Ascending aorta (tissue), 2 donors: ENCODE measurements around the gene NTSR1. TPM values are rescaled to one million over a fixed set of nuclear protein-coding genes. Genes with fewer than 3 reads are reported as not detected.

Source experiments
- DNase-seq, 2 donors: peaks; one replicate each; pipeline ENCODE4 v3.0.0-alpha.2; 2019; ENCODE audit warnings: low spot score in 2 of 2
- H3K27ac ChIP-seq, 2 donors: fragments of 200-600 bp; sonication (generic); one replicate each; pipeline ENCODE4 v1.5.1; 2016 to 2017; ENCODE audit warnings: mild to moderate bottlenecking in 1 of 2
- H3K27me3 ChIP-seq: fragments of 200-600 bp; sonication (generic); one replicate; pipeline ENCODE4 v1.5.1; 2017
- H3K36me3 ChIP-seq, 2 donors: fragments of 200-600 bp; sonication (generic); one replicate each; pipeline ENCODE4 v1.5.1; 2016
- H3K4me1 ChIP-seq, 2 donors: fragments of 200-600 bp; sonication (generic); one replicate each; pipeline ENCODE4 v1.5.1; 2016 to 2017; ENCODE audit warnings: mild to moderate bottlenecking in 1 of 2
- H3K4me3 ChIP-seq, 2 donors: fragments of 200-600 bp; sonication (generic); one replicate each; pipeline ENCODE4 v1.5.1; 2016 to 2017; ENCODE audit warnings: mild to moderate bottlenecking in 1 of 2
- H3K9me3 ChIP-seq, 2 donors: fragments of 200-600 bp; sonication (generic); one replicate each; pipeline ENCODE4 v1.5.1; 2016
- intact Hi-C: fragments of 100-400 bp; cut with DNase I; formaldehyde crosslinking; loops from one replicate; pipeline ENCODE4 v1.15.1; 2023
- total RNA-seq: library from RNA; depleted of rRNA; stranded (reverse); fragments of >200 nt; gene quantifications from one replicate; pipeline ENCODE4 v1.1.0, GENCODE V29; 2016
- TF ChIP-seq, protein P1 (sequence below), 3 experiments: fragments of 200-600 bp in 2 of 3; fragments of 450-650 bp in 1 of 3; sonication (generic) in 2 of 3; IDR thresholded peaks; one replicate each; pipeline ENCODE4 v1.5.1; 2016 to 2019; ENCODE audit warnings: antibody characterized with exemption in 3 of 3, mild to moderate bottlenecking in 1 of 3, moderate library complexity in 1 of 3

Gene NTSR1
- total RNA-seq, 1 donor from 2014 or later = not detected

DNA sequence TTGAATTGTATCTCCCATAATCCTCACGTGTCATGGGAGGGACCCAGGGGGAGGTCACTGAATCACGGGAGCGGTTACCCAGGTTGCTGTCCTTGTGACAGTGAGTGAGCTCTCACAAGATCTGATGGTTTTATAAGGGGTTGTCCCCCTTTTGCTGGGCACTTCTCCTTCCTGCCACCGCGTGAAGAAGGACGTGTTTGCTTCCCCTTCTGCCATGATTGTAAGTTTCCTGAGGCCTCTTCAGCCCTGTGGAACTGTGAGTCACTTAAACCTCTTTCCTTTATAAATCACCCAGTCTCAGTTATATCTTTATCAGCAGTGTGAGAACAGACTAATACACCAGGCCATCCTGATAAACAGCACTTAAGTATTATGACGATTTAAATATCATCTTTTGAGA lies 78.7 kb downstream of the NTSR1 start:
- H3K27ac ChIP-seq = no peak overlapping the region
- H3K36me3 ChIP-seq = no peaks in the 10 kb centered on the region
- H3K9me3 ChIP-seq = no peaks in the 10 kb centered on the region
- DNase-seq = no peak
- peaks cover 0 to 2% of the 10 kb centered on the region in 2 donors for H3K4me1 ChIP-seq
- intact Hi-C loops = no loop called here
- H3K4me3 ChIP-seq = no peak overlapping the region
- no peaks in the 10 kb centered on the region for H3K27me3 ChIP-seq
- TF ChIP-seq, protein P1, sequence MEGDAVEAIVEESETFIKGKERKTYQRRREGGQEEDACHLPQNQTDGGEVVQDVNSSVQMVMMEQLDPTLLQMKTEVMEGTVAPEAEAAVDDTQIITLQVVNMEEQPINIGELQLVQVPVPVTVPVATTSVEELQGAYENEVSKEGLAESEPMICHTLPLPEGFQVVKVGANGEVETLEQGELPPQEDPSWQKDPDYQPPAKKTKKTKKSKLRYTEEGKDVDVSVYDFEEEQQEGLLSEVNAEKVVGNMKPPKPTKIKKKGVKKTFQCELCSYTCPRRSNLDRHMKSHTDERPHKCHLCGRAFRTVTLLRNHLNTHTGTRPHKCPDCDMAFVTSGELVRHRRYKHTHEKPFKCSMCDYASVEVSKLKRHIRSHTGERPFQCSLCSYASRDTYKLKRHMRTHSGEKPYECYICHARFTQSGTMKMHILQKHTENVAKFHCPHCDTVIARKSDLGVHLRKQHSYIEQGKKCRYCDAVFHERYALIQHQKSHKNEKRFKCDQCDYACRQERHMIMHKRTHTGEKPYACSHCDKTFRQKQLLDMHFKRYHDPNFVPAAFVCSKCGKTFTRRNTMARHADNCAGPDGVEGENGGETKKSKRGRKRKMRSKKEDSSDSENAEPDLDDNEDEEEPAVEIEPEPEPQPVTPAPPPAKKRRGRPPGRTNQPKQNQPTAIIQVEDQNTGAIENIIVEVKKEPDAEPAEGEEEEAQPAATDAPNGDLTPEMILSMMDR (IDR thresholded peaks at IDR 0.05) = no peak

GRCh38 chr20:62787866-62788265 lies 79.2 kb downstream of the NTSR1 start:
- Histone ChIP-seq H3K4me1 (peaks cover 0 to 2% of the 10 kb centered on the region in 2 donors), H3K27me3 (no peaks in the 10 kb centered on the region), H3K27ac (no peak overlapping the region), H3K36me3 (no peaks in the 10 kb centered on the region), H3K4me3 (no peak overlapping the region), H3K9me3 (no peaks in the 10 kb centered on the region)
- TF ChIP-seq, protein P1 (IDR thresholded peaks at IDR 0.05) = no peak
- no peak for DNase-seq
- intact Hi-C loops = no loop called here

- intact Hi-C loops = no loop called here
- H3K36me3 ChIP-seq = no peaks in the 10 kb centered on the region
- TF ChIP-seq, protein P1 (IDR thresholded peaks at IDR 0.05) = no peak
- no peak overlapping the region for H3K4me3 ChIP-seq
- no peak overlapping the region for H3K27ac ChIP-seq
- no peaks in the 10 kb centered on the region for H3K27me3 ChIP-seq
- no peak for DNase-seq
- peaks cover 2 to 6% of the 10 kb centered on the region in 2 donors for H3K4me1 ChIP-seq
- no peaks in the 10 kb centered on the region for H3K9me3 ChIP-seq
These were observed 80.0 kb downstream of the NTSR1 start for GRCh38 chr20:62788607-62789006.

DNA sequence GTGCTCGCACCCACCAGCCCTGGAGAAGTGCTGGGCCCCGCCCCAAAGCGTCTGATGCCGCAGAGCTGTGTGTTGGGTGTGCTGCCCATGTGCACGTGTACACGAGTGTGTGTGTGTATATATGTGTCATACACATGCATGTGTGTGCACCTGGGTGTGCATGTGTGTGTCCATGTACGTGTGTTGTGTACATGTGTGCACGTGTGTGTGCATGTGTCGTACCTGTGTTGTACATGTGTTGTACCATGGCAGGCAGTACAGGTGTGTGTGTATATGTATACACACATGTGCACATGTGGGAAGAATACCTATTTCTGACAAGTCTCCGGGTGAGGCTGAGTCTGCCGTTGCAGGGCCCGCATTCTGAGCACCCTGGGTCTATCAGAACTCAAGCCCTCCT lies 81.4 kb downstream of the NTSR1 start:
- Histone ChIP-seq H3K4me1 (peaks cover 4 to 9% of the 10 kb centered on the region in 2 donors), H3K27ac (no peak overlapping the region), H3K36me3 (no peaks in the 10 kb centered on the region), H3K9me3 (no peaks in the 10 kb centered on the region), H3K4me3 (no peak overlapping the region), H3K27me3 (no peaks in the 10 kb centered on the region)
- TF ChIP-seq, protein P1 (IDR thresholded peaks at IDR 0.05) = no peak
- DNase-seq = no peak
- intact Hi-C loops = loop anchor here (2.0 to 10.0 kb wide), 8 partner anchors 72 to 1075 kb away; partner anchors contain the start of genes ABHD16B, CABLES2, LSM14B and TAF4

DNA sequence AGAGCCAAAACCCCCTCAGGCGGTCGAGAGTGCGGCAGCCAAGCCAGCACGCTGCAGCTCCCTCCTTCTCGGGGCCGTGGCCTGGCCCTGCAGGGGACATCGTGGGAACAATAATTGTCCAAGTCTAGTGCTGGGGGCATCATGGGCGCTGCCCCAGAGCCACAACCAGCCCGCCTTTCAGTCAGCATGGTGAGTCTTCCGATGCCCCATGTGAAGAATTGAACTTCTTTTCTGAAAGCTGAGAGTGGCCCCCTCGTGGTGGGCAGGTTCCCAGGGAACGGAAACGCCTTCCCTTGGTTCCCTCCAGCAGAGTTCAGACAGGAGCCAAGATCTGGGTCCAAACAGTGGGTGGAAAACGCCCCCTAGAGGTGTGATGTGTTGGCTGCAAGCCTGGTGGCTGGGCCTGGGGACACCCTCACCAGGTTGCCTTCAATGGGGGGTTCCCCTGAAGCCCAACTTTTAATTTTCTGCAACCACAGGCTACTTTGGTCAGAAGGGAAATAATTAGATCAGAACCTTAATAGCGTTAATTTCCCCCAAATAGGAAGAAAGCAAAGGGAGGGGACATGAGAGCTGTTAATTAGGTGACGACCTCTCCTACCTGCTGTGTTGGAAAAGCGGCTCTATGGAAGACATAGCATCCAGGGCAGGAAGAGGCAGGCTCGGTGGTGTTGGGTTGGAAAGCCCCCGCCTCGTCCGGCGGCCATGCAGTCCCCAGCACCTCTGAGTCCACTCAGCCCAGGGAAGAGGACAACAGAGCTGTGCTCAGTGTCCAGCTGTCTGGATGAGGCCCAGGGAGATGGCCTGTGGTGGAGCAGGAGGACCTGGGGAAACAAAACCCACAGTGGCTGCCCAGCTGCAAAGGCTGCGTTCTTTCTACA lies 82.9 kb downstream of the NTSR1 start:
- H3K27me3 ChIP-seq = no peaks in the 10 kb centered on the region
- no peak overlapping the region for H3K4me3 ChIP-seq
- H3K9me3 ChIP-seq = no peaks in the 10 kb centered on the region
- intact Hi-C loops = loop anchor here (1.0 to 10.0 kb wide), 9 partner anchors 71 to 1073 kb away; partner anchors contain the start of genes ABHD16B, CABLES2, LSM14B and TAF4
- TF ChIP-seq, protein P1 (IDR thresholded peaks at IDR 0.05) = peak; percentile 66 to 80 (median 76)
- H3K36me3 ChIP-seq = no peaks in the 10 kb centered on the region
- no peak overlapping the region for H3K27ac ChIP-seq
- peak; percentile 43 to 88 for DNase-seq
- H3K4me1 ChIP-seq = peaks cover 4 to 9% of the 10 kb centered on the region in 2 donors
